HEK293 (cell line): ENCODE results near the gene DNAH1.

ENCODE experiments used
- CTCF ChIA-PET: fragments of 350-600 bp; formaldehyde crosslinking; extraction: SDS; loops from one replicate; lab custom pipeline; 2021; ENCODE audit warnings: antibody characterized with exemption; lab: Yijun Ruan, JAX
- POLR2A ChIA-PET: fragments of 300-600 bp; formaldehyde crosslinking; extraction: SDS; loops from one replicate; lab custom pipeline; 2020; ENCODE audit warnings: antibody characterized with exemption, inconsistent platforms; lab: Yijun Ruan, JAX
- H3K27ac ChIP-seq: fragments of 200-500 bp; sonication (Bioruptor generic); 2 replicates; pipeline ENCODE4 v1.5.1; 2014; ENCODE audit warnings: low read depth, low read length, control low read depth, inconsistent platforms; ENCODE audit errors: extremely low read depth
- H3K36me3 ChIP-seq, 2 experiments: fragments of 200-500 bp in 1 of 2; sonication (Bioruptor generic) in 1 of 2; 1 replicate in 1 of 2; 2 replicates in 1 of 2; pipeline ENCODE4 v1.5.1; 2014 to 2017; ENCODE audit warnings: inconsistent platforms in 2 of 2, low read length in 2 of 2; ENCODE audit not compliant: control insufficient read depth in 2 of 2, insufficient read depth in 1 of 2
- H3K4me1 ChIP-seq: fragments of 200-500 bp; sonication (Bioruptor generic); 2 replicates; pipeline ENCODE4 v1.5.1; 2014; ENCODE audit warnings: mild to moderate bottlenecking, low read length, inconsistent platforms; ENCODE audit not compliant: control insufficient read depth, insufficient read depth
- H3K4me3 ChIP-seq: 2 replicates; pipeline ENCODE4 v1.5.1; 2011; ENCODE audit warnings: low read depth, mild to moderate bottlenecking, control low read depth, low read length, moderate library complexity
- H3K9me3 ChIP-seq: fragments of 200-500 bp; sonication (Bioruptor generic); 2 replicates; pipeline ENCODE4 v1.5.1; 2014; ENCODE audit warnings: low read depth, low read length, inconsistent platforms; ENCODE audit not compliant: control insufficient read depth, insufficient read depth
- EGR2 ChIP-seq: fragments of 450-650 bp; formaldehyde crosslinking; IDR thresholded peaks from 2 replicates; pipeline ENCODE4 v1.5.1; 2016; ENCODE audit warnings: low read depth, missing biosample characterization, missing genetic modification characterization
- HOXC10 ChIP-seq: sonication (generic); formaldehyde crosslinking; IDR thresholded peaks from 2 replicates; pipeline ENCODE4 v1.8.1; 2023; ENCODE audit warnings: mild to moderate bottlenecking, missing genetic modification reagents
- HOXD13 ChIP-seq: sonication (generic); formaldehyde crosslinking; IDR thresholded peaks from 2 replicates; pipeline ENCODE4 v1.8.0; 2022; ENCODE audit warnings: missing genetic modification reagents, borderline replicate concordance
- KLF10 ChIP-seq: fragments of 450-650 bp; IDR thresholded peaks from 2 replicates; pipeline ENCODE4 v1.5.1; 2018; ENCODE audit warnings: missing biosample characterization, mild to moderate bottlenecking, missing genetic modification characterization
- SCRT2 ChIP-seq: fragments of 450-650 bp; formaldehyde crosslinking; IDR thresholded peaks from 2 replicates; pipeline ENCODE4 v1.5.1; 2016; ENCODE audit warnings: missing biosample characterization, missing genetic modification characterization
- SETDB1 ChIP-seq: IDR thresholded peaks from one replicate; pipeline ENCODE4 v1.6.1; 2017; ENCODE audit warnings: mild to moderate bottlenecking, low read length, moderate library complexity, mixed read lengths; ENCODE audit not compliant: insufficient read length
- SP7 ChIP-seq: fragments of 450-650 bp; formaldehyde crosslinking; IDR thresholded peaks from 2 replicates; pipeline ENCODE4 v1.5.1; 2016; ENCODE audit warnings: missing biosample characterization, missing genetic modification characterization
- ZFHX2 ChIP-seq: fragments of 450-650 bp; formaldehyde crosslinking; conservative IDR thresholded peaks from 2 replicates; pipeline ENCODE4 v1.5.1; 2016; ENCODE audit warnings: missing biosample characterization, missing genetic modification characterization
- ZFP37 ChIP-seq: fragments of 450-650 bp; formaldehyde crosslinking; IDR thresholded peaks from 2 replicates; pipeline ENCODE4 v1.5.1; 2016; ENCODE audit warnings: missing biosample characterization, missing genetic modification characterization
- ZNF121 ChIP-seq: fragments of 450-650 bp; formaldehyde crosslinking; IDR thresholded peaks from 2 replicates; pipeline ENCODE4 v1.5.1; 2016; ENCODE audit warnings: missing biosample characterization, missing genetic modification characterization
- ZNF211 ChIP-seq: fragments of 450-650 bp; formaldehyde crosslinking; IDR thresholded peaks from 2 replicates; pipeline ENCODE4 v1.5.1; 2016; ENCODE audit warnings: low read depth, missing biosample characterization, missing genetic modification characterization
- ZNF239 ChIP-seq: fragments of 450-650 bp; formaldehyde crosslinking; IDR thresholded peaks from 2 replicates; pipeline ENCODE4 v1.5.1; 2016; ENCODE audit warnings: missing biosample characterization, missing genetic modification characterization
- ZNF341 ChIP-seq: fragments of 450-650 bp; formaldehyde crosslinking; IDR thresholded peaks from 2 replicates; pipeline ENCODE4; 2016; ENCODE audit warnings: low read depth, missing biosample characterization, missing genetic modification characterization
- ZNF350 ChIP-seq: fragments of 450-650 bp; formaldehyde crosslinking; IDR thresholded peaks from 2 replicates; pipeline ENCODE4 v1.5.0; 2017; ENCODE audit warnings: missing biosample characterization, mild to moderate bottlenecking, missing genetic modification characterization
- ZNF423 ChIP-seq: fragments of 450-650 bp; formaldehyde crosslinking; IDR thresholded peaks from 2 replicates; pipeline ENCODE4 v1.5.1; 2016; ENCODE audit warnings: missing biosample characterization, missing genetic modification characterization
- ZNF548 ChIP-seq: fragments of 450-650 bp; formaldehyde crosslinking; IDR thresholded peaks from 2 replicates; pipeline ENCODE4 v1.5.1; 2016; ENCODE audit warnings: missing biosample characterization, missing genetic modification characterization
- ZNF585B ChIP-seq: fragments of 450-650 bp; formaldehyde crosslinking; IDR thresholded peaks from 2 replicates; pipeline ENCODE4 v1.5.1; 2016; ENCODE audit warnings: missing biosample characterization, missing genetic modification characterization
- ZNF621 ChIP-seq: fragments of 450-650 bp; formaldehyde crosslinking; IDR thresholded peaks from 2 replicates; pipeline ENCODE4 v1.5.1; 2017; ENCODE audit warnings: missing biosample characterization, missing genetic modification characterization
- ZNF629 ChIP-seq: fragments of 450-650 bp; formaldehyde crosslinking; IDR thresholded peaks from 2 replicates; pipeline ENCODE4 v1.5.1; 2017; ENCODE audit warnings: missing biosample characterization, missing genetic modification characterization
- ZNF677 ChIP-seq: fragments of 450-650 bp; IDR thresholded peaks from 2 replicates; pipeline ENCODE4 v1.5.0; 2018; ENCODE audit warnings: missing biosample characterization, mild to moderate bottlenecking, missing genetic modification characterization, moderate library complexity
- ZNF707 ChIP-seq: fragments of 450-650 bp; formaldehyde crosslinking; IDR thresholded peaks from 2 replicates; pipeline ENCODE4 v1.5.1; 2016; ENCODE audit warnings: missing biosample characterization, missing genetic modification characterization
- ZNF837 ChIP-seq: fragments of 450-650 bp; formaldehyde crosslinking; IDR thresholded peaks from 2 replicates; pipeline ENCODE4 v1.5.1; 2016; ENCODE audit warnings: missing biosample characterization, missing genetic modification characterization
- ZNF843 ChIP-seq: fragments of 450-650 bp; formaldehyde crosslinking; IDR thresholded peaks from 2 replicates; pipeline ENCODE4 v1.5.1; 2016; ENCODE audit warnings: missing biosample characterization, missing genetic modification characterization
- ZSCAN30 ChIP-seq: fragments of 450-650 bp; IDR thresholded peaks from 2 replicates; pipeline ENCODE4 v1.5.1; 2018; ENCODE audit warnings: missing biosample characterization, mild to moderate bottlenecking, missing genetic modification characterization, moderate library complexity
- TF ChIP-seq, protein P1 (sequence below): IDR thresholded peaks from 2 replicates; pipeline ENCODE4 v1.6.1; 2011; ENCODE audit warnings: mild to moderate bottlenecking, low read depth, low read length, borderline replicate concordance
- TF ChIP-seq, protein P2 (sequence below): fragments of 450-650 bp; formaldehyde crosslinking; IDR thresholded peaks from 2 replicates; pipeline ENCODE4 v1.5.1; 2016; ENCODE audit warnings: missing biosample characterization, missing genetic modification characterization
- TF ChIP-seq, protein P3 (sequence below): fragments of 450-650 bp; formaldehyde crosslinking; conservative IDR thresholded peaks from 2 replicates; pipeline ENCODE4 v1.5.1; 2016; ENCODE audit warnings: low read depth, missing biosample characterization, missing genetic modification characterization
- TF ChIP-seq, protein P4 (sequence below): fragments of 450-650 bp; formaldehyde crosslinking; IDR thresholded peaks from 2 replicates; pipeline ENCODE4 v1.5.1; 2016; ENCODE audit warnings: missing biosample characterization, missing genetic modification characterization

DNAH1 gene

DNA sequence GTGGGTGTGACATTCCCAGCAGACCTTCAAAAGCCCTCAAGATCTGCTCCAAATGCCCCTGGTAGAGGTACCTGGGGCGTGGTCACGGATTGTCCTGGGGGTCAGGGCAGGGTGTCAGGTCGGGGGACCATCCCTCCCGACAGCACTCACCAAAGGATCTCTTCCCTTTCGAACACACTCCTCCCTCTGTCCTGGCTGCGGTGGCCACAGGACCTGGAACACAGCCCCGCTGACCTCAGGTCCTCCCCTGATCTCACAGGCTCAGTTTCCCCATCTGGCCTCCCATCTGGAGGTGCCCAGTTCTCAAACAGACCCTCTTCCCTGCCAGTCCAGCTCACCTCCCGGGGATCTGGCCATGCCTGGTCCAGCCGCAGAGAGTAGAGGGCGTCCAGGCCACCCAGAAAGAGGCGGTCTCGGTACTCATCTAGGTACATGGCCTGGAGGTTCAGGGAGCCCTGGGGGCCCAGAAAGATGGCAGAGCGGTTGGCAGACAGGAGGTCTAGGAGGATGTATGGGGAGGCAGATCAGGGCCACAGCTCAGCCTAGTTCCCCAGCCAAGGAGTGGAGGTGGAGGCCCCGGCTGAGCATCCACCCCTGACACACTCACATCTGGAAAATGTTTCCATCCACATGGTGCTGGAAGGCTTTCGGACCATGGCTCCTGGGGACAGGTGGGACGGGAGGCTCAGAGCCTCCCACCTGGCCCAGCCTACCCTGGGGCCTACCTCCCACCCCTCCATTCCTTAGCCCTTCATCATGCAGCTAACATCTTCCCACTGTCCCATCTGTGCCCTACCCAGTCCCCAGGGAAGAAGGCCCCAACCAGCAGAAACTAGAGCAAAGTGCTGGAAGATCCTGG, 126.5 kb downstream of the DNAH1 start:
- no peaks in the 10 kb centered on the region for H3K4me1 ChIP-seq
- ChIA-PET POLR2A (no interaction called here), CTCF (interaction anchor here (1.1 to 7.9 kb wide), 2 partner anchors 16 to 30 kb away, joined by 5 to 97 read pairs; no protein-coding TSS in a partner anchor)
- no peaks in the 10 kb centered on the region for H3K9me3 ChIP-seq
- no peak overlapping the region for H3K4me3 ChIP-seq
- TF ChIP-seq ZFHX2 (tag by site-specific recombination): peak; percentile 55
- no peak for TF ChIP-seq ZNF585B (tag by site-specific recombination)
- TF ChIP-seq ZNF843: no peak
- TF ChIP-seq ZNF350 (tag by site-specific recombination): no peak
- TF ChIP-seq SP7 (tag by site-specific recombination): no peak
- peak; percentile 59 for TF ChIP-seq EGR2 (tag by site-specific recombination)
- TF ChIP-seq, protein P1, sequence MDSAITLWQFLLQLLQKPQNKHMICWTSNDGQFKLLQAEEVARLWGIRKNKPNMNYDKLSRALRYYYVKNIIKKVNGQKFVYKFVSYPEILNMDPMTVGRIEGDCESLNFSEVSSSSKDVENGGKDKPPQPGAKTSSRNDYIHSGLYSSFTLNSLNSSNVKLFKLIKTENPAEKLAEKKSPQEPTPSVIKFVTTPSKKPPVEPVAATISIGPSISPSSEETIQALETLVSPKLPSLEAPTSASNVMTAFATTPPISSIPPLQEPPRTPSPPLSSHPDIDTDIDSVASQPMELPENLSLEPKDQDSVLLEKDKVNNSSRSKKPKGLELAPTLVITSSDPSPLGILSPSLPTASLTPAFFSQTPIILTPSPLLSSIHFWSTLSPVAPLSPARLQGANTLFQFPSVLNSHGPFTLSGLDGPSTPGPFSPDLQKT: no peak
- TF ChIP-seq HOXD13 (CRISPR knock-in tag): no peak
- TF ChIP-seq ZSCAN30: no peak
- TF ChIP-seq KLF10 (tag by site-specific recombination): no peak
- TF ChIP-seq SETDB1: no peak
- TF ChIP-seq ZNF621 (tag by site-specific recombination): no peak
- TF ChIP-seq, protein P2, sequence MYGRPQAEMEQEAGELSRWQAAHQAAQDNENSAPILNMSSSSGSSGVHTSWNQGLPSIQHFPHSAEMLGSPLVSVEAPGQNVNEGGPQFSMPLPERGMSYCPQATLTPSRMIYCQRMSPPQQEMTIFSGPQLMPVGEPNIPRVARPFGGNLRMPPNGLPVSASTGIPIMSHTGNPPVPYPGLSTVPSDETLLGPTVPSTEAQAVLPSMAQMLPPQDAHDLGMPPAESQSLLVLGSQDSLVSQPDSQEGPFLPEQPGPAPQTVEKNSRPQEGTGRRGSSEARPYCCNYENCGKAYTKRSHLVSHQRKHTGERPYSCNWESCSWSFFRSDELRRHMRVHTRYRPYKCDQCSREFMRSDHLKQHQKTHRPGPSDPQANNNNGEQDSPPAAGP (tag by site-specific recombination): no peak
- TF ChIP-seq ZFP37 (tag by site-specific recombination): no peak
- TF ChIP-seq ZNF837 (tag by site-specific recombination): no peak
- no peak for TF ChIP-seq HOXC10 (CRISPR knock-in tag)
- TF ChIP-seq, protein P3, sequence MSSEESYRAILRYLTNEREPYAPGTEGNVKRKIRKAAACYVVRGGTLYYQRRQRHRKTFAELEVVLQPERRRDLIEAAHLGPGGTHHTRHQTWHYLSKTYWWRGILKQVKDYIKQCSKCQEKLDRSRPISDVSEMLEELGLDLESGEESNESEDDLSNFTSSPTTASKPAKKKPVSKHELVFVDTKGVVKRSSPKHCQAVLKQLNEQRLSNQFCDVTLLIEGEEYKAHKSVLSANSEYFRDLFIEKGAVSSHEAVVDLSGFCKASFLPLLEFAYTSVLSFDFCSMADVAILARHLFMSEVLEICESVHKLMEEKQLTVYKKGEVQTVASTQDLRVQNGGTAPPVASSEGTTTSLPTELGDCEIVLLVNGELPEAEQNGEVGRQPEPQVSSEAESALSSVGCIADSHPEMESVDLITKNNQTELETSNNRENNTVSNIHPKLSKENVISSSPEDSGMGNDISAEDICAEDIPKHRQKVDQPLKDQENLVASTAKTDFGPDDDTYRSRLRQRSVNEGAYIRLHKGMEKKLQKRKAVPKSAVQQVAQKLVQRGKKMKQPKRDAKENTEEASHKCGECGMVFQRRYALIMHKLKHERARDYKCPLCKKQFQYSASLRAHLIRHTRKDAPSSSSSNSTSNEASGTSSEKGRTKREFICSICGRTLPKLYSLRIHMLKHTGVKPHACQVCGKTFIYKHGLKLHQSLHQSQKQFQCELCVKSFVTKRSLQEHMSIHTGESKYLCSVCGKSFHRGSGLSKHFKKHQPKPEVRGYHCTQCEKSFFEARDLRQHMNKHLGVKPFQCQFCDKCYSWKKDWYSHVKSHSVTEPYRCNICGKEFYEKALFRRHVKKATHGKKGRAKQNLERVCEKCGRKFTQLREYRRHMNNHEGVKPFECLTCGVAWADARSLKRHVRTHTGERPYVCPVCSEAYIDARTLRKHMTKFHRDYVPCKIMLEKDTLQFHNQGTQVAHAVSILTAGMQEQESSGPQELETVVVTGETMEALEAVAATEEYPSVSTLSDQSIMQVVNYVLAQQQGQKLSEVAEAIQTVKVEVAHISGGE (tag by site-specific recombination): no peak
- no peak overlapping the region for H3K27ac ChIP-seq
- no peaks in the 10 kb centered on the region for H3K36me3 ChIP-seq

DNA sequence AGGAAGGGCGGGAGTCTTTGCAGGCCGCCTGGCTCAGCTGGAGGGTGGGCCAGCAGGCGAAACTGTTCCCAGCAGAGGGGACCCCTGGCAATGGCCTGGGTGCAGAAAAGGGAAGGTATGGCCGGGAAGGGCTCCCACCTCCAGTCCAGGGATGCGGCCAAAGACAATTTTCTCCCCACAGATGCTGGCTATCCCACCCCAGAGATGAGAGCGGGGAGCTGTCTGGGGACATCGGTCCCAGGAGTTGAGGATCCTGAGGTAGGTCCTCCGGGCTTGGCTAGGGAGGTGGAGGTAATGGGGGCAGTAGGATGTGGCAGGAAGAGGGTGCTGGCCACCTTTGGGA, 127.1 kb downstream of the DNAH1 start:
- Histone ChIP-seq H3K9me3 (no peaks in the 10 kb centered on the region), H3K36me3 (no peaks in the 10 kb centered on the region), H3K4me3 (no peak overlapping the region), H3K27ac (no peak overlapping the region), H3K4me1 (no peaks in the 10 kb centered on the region)
- CTCF ChIA-PET: interaction anchor here (1.1 to 7.9 kb wide), 2 partner anchors 16 to 31 kb away, joined by 5 to 97 read pairs; no protein-coding TSS in a partner anchor
- POLR2A ChIA-PET: no interaction called here
- TF ChIP-seq, protein P4, sequence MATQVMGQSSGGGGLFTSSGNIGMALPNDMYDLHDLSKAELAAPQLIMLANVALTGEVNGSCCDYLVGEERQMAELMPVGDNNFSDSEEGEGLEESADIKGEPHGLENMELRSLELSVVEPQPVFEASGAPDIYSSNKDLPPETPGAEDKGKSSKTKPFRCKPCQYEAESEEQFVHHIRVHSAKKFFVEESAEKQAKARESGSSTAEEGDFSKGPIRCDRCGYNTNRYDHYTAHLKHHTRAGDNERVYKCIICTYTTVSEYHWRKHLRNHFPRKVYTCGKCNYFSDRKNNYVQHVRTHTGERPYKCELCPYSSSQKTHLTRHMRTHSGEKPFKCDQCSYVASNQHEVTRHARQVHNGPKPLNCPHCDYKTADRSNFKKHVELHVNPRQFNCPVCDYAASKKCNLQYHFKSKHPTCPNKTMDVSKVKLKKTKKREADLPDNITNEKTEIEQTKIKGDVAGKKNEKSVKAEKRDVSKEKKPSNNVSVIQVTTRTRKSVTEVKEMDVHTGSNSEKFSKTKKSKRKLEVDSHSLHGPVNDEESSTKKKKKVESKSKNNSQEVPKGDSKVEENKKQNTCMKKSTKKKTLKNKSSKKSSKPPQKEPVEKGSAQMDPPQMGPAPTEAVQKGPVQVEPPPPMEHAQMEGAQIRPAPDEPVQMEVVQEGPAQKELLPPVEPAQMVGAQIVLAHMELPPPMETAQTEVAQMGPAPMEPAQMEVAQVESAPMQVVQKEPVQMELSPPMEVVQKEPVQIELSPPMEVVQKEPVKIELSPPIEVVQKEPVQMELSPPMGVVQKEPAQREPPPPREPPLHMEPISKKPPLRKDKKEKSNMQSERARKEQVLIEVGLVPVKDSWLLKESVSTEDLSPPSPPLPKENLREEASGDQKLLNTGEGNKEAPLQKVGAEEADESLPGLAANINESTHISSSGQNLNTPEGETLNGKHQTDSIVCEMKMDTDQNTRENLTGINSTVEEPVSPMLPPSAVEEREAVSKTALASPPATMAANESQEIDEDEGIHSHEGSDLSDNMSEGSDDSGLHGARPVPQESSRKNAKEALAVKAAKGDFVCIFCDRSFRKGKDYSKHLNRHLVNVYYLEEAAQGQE (tag by site-specific recombination): no peak
- TF ChIP-seq ZNF341 (tag by site-specific recombination) (no peak), ZNF239 (tag by site-specific recombination) (no peak), ZNF707 (tag by site-specific recombination) (no peak), ZNF121 (no peak), ZNF211 (no peak), ZNF585B (tag by site-specific recombination) (no peak), ZNF548 (tag by site-specific recombination) (no peak), ZNF423 (no peak), ZNF629 (no peak), ZNF677 (no peak), SCRT2 (tag by site-specific recombination) (no peak)
